ENCODE results near the gene CROCC.

The CROCC gene

DNA sequence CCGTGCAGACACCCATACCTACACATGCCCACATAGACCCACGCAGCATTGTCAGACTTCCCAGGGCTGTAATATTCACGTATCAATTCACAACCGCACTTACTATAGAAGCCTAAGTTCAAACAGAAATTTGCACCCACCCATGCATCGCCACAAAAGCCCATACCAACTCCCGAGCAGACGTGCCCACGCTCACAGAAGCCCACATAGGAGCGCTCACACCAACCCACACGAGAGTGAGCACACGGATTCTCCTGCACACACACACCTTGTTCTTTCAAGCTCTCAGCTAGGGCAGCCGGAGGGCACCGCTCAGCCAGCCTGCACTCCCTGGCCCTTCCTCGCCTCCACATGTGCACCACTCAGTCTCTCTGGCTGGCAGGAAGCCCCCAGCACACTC lies 54.1 kb downstream of the CROCC start:
- DNase-seq (ENCODE audit: insufficient read length, low spot score): no peak
- TF ChIP-seq TAF1 (IDR thresholded peaks at IDR 0.05; ENCODE audit: low read depth, low read length) (no peak), POU2F2 (IDR thresholded peaks at IDR 0.05; ENCODE audit: low read depth, low read length) (no peak), SPI1 (IDR thresholded peaks at IDR 0.05; ENCODE audit: low read depth, low read length) (no peak), PAX5 (IDR thresholded peaks at IDR 0.05; ENCODE audit: insufficient read depth, low read length, severe bottlenecking) (no peak), POLR2A (IDR thresholded peaks at IDR 0.05; ENCODE audit: low read depth, low read length) (no peak), POLR2AphosphoS5 (IDR thresholded peaks at IDR 0.05; ENCODE audit: low read depth, low read length) (no peak)
- FAIRE-seq: no peak

GRCh38 chr1:16976966-16977365 lies 55.2 kb downstream of the CROCC start:
- FAIRE-seq (no peak), DNase-seq (ENCODE audit: insufficient read length, low spot score) (no peak)
- TF ChIP-seq TAF1 (IDR thresholded peaks at IDR 0.05; ENCODE audit: low read depth, low read length) (no peak), PAX5 (IDR thresholded peaks at IDR 0.05; ENCODE audit: insufficient read depth, low read length, severe bottlenecking) (no peak), POLR2A (IDR thresholded peaks at IDR 0.05; ENCODE audit: low read depth, low read length) (no peak), SPI1 (IDR thresholded peaks at IDR 0.05; ENCODE audit: low read depth, low read length) (no peak), POU2F2 (IDR thresholded peaks at IDR 0.05; ENCODE audit: low read depth, low read length) (no peak), POLR2AphosphoS5 (IDR thresholded peaks at IDR 0.05; ENCODE audit: low read depth, low read length) (no peak)

- DNase-seq (ENCODE audit: insufficient read length, low spot score): no peak
- FAIRE-seq: no peak
- no peak for TF ChIP-seq POLR2AphosphoS5 (IDR thresholded peaks at IDR 0.05; ENCODE audit: low read depth, low read length)
- no peak for TF ChIP-seq POU2F2 (IDR thresholded peaks at IDR 0.05; ENCODE audit: low read depth, low read length)
- no peak for TF ChIP-seq PAX5 (IDR thresholded peaks at IDR 0.05; ENCODE audit: insufficient read depth, low read length, severe bottlenecking)
- no peak for TF ChIP-seq SPI1 (IDR thresholded peaks at IDR 0.05; ENCODE audit: low read depth, low read length)
- TF ChIP-seq POLR2A (IDR thresholded peaks at IDR 0.05; ENCODE audit: low read depth, low read length): no peak
These were observed 55.6 kb downstream of the CROCC start for GRCh38 chr1:16977377-16977776.

DNA sequence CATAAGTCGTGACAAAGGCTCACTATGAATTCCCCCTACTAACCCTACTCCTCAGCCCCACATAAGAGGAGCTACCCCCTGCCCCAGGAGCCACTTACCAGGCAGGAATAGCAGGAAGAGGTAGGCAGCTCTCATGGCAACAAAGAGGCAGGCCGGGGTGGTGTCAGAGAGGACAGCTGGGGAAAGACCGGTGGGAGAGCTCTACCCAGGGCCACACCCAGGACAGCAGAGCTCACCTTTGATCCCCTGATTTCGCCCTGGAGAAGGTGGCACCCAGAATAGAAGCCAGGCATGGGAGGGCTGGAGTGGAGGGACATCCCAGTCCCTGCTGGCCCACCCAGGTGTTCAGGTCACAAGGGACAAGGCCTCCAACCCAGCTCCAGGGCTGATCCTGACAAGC lies 56.4 kb downstream of the CROCC start:
- DNase-seq (ENCODE audit: insufficient read length, low spot score): no peak
- TF ChIP-seq POLR2A (IDR thresholded peaks at IDR 0.05; ENCODE audit: low read depth, low read length): no peak
- TF ChIP-seq TAF1 (IDR thresholded peaks at IDR 0.05; ENCODE audit: low read depth, low read length): no peak
- no peak for TF ChIP-seq POLR2AphosphoS5 (IDR thresholded peaks at IDR 0.05; ENCODE audit: low read depth, low read length)
- no peak for TF ChIP-seq POU2F2 (IDR thresholded peaks at IDR 0.05; ENCODE audit: low read depth, low read length)
- TF ChIP-seq SPI1 (IDR thresholded peaks at IDR 0.05; ENCODE audit: low read depth, low read length): no peak
- TF ChIP-seq PAX5 (IDR thresholded peaks at IDR 0.05; ENCODE audit: insufficient read depth, low read length, severe bottlenecking): no peak
- no peak for FAIRE-seq

DNA sequence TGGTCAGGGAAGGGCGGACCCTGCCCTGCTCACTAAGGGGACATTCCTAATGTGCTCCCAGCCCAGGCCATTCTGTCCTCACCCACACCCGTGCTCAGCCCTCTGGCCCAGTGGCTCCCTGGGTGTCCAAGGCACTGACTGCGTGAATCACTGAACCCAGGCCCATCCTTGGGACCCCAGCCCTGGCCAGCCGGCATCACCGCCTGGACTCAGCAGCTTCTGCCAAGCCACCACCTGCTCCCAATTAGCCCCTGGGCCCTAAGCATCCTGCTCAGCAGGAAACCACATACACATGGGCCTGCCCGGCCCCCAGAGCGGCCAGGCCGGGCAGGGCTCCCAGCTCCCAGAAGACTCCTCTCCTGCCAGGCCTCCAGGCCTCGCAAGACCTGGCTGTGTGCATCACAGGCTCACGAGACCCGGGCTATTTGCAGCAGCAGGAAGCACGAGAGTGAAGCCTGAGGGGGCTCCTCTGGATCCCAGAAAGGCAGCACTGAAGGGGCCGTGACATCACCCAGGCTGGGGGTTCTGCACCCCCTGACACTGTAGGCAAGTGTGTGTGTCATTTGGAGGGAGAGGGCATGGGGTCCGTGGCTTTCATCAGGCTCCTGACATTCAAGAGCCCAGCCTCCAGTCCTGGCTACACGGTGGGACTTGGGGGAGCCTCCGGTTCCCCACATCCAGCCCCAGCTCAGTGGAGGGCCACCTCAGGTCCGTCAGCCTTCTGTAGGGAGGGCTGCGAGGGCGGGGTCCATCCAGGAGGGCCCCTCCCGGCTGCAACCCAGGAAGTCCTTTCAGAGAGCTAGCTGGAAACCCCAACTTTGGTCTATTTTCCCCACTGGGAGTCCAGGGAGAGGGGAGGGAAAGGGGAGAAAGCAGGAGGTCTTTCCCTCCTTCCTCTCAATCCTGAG lies 57.1 kb downstream of the CROCC start:
- no peak for TF ChIP-seq POLR2AphosphoS5 (IDR thresholded peaks at IDR 0.05; ENCODE audit: low read depth, low read length)
- no peak for TF ChIP-seq SPI1 (IDR thresholded peaks at IDR 0.05; ENCODE audit: low read depth, low read length)
- TF ChIP-seq POU2F2 (IDR thresholded peaks at IDR 0.05; ENCODE audit: low read depth, low read length): no peak
- no peak for TF ChIP-seq POLR2A (IDR thresholded peaks at IDR 0.05; ENCODE audit: low read depth, low read length)
- no peak for TF ChIP-seq TAF1 (IDR thresholded peaks at IDR 0.05; ENCODE audit: low read depth, low read length)
- TF ChIP-seq PAX5 (IDR thresholded peaks at IDR 0.05; ENCODE audit: insufficient read depth, low read length, severe bottlenecking): no peak
- no peak for FAIRE-seq
- no peak for DNase-seq (ENCODE audit: insufficient read length, low spot score)

DNA sequence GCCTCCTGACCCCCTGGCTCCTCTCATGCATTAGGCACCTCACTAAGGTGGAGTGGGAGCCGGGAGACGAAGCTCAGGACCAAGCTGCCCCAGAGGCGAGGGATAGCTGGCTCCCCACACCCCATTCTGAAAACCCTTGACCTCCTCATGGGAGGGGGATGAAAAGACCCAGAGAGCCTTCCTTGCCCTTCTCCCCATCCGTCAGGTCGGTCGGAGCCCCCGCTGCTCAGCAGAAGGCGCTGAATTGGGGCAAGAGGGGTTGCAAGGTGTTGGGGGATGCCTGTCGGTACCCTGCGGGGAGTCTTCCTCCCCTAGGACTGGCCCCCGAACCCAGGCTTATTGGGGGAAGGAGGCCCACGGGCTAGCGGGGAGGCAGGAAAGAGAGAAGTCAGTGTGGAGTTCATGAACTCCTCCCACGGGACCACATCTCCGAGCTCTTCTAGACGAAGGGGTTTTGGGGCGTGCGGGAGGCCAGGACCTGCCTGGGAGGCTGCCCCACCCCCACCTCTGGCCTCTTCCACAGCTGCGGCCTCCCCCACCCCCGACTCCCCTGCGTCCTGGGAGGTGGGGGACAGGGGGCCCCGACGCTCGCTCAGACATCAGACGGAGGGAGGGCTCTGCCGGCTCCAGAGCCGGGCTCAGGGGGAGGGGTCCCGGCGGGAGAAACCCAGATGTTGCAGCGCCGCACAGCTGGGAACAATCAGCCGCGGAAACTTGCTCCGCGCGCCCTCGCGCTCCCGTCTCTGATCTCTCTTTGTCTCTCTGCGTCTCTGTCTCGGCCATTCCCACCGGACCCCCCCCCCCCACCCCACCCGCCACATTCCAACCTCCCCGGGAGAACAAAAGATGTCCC lies 58.0 kb downstream of the CROCC start:
- DNase-seq (ENCODE audit: insufficient read length, low spot score) (no peak), FAIRE-seq (no peak)
- TF ChIP-seq SPI1 (IDR thresholded peaks at IDR 0.05; ENCODE audit: low read depth, low read length) (no peak), POU2F2 (IDR thresholded peaks at IDR 0.05; ENCODE audit: low read depth, low read length) (no peak), POLR2AphosphoS5 (IDR thresholded peaks at IDR 0.05; ENCODE audit: low read depth, low read length) (no peak), POLR2A (IDR thresholded peaks at IDR 0.05; ENCODE audit: low read depth, low read length) (no peak), TAF1 (IDR thresholded peaks at IDR 0.05; ENCODE audit: low read depth, low read length) (no peak), PAX5 (IDR thresholded peaks at IDR 0.05; ENCODE audit: insufficient read depth, low read length, severe bottlenecking) (no peak)

GRCh38 chr1:16980473-16981268 lies 58.9 kb downstream of the CROCC start, which contains the start of gene MFAP2:
TSS of gene MFAP2 (minus strand) at chr1:16980620. CDS start at chr1:16978273, 2,347 bp downstream.
- FAIRE-seq: no peak
- no peak for DNase-seq (ENCODE audit: insufficient read length, low spot score)
- TF ChIP-seq POU2F2 (IDR thresholded peaks at IDR 0.05; ENCODE audit: low read depth, low read length) (no peak), POLR2A (IDR thresholded peaks at IDR 0.05; ENCODE audit: low read depth, low read length) (no peak), TAF1 (IDR thresholded peaks at IDR 0.05; ENCODE audit: low read depth, low read length) (no peak), PAX5 (IDR thresholded peaks at IDR 0.05; ENCODE audit: insufficient read depth, low read length, severe bottlenecking) (no peak), SPI1 (IDR thresholded peaks at IDR 0.05; ENCODE audit: low read depth, low read length) (no peak), POLR2AphosphoS5 (IDR thresholded peaks at IDR 0.05; ENCODE audit: low read depth, low read length) (no peak)

- TF ChIP-seq TAF1 (IDR thresholded peaks at IDR 0.05; ENCODE audit: low read depth, low read length): no peak
- no peak for TF ChIP-seq PAX5 (IDR thresholded peaks at IDR 0.05; ENCODE audit: insufficient read depth, low read length, severe bottlenecking)
- TF ChIP-seq POLR2AphosphoS5 (IDR thresholded peaks at IDR 0.05; ENCODE audit: low read depth, low read length): no peak
- no peak for TF ChIP-seq POLR2A (IDR thresholded peaks at IDR 0.05; ENCODE audit: low read depth, low read length)
- no peak for TF ChIP-seq SPI1 (IDR thresholded peaks at IDR 0.05; ENCODE audit: low read depth, low read length)
- TF ChIP-seq POU2F2 (IDR thresholded peaks at IDR 0.05; ENCODE audit: low read depth, low read length): no peak
- DNase-seq (ENCODE audit: insufficient read length, low spot score) (no peak), FAIRE-seq (no peak)
These were observed 59.6 kb downstream of the CROCC start for GRCh38 chr1:16981269-16981849.
